HK-2 (cell line): ENCODE results near the gene REV1.
"Not testable (repeated sequence)": the region's sequence is repeated elsewhere in the genome, so short reads cannot be mapped to it uniquely, and the experiment has no call there.

Experiments used
- DNase-seq: peaks from one replicate; pipeline ENCODE4 v3.0.0-alpha.2; 2018; ENCODE audit not compliant: unreplicated experiment

REV1 gene

DNA sequence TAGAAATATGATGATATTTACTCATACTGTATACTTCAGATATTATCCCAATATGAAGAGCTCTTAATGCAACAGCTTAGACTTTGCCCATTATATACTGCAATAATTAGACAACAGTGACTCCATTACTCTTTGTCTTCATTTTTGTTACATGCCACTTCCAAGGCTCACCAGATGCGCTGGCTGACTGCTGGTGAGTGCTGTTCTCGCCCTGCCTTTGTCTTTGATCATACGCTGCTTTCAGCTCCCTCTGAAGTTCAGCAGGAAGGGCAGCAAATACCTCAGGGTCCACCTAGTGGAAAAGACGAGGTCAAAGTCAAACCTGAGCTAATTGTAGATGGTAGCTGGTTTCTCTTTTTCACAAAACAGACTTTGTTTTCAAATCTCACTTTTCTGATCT, 86.3 kb downstream of the REV1 start:
- no peak for DNase-seq

DNA sequence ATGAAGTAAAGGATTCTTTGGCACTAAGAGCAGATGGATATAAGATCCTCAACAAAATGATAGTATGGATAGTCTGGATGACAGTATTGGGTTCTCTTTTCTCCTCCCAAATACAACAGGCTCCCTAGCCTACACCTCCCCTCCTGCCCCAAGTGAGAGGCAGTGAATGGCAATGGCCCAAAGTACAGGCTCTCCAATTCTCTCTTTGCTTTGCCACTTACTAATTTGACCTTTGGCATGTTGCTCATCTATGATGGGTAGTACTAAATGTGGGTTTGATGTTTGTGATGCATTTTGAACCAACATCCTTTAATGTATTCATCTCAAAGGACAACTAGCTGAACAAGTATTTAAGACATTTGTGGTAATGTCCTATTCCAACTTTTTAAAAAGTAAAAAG, 86.7 kb downstream of the REV1 start:
- DNase-seq: no peak

DNA sequence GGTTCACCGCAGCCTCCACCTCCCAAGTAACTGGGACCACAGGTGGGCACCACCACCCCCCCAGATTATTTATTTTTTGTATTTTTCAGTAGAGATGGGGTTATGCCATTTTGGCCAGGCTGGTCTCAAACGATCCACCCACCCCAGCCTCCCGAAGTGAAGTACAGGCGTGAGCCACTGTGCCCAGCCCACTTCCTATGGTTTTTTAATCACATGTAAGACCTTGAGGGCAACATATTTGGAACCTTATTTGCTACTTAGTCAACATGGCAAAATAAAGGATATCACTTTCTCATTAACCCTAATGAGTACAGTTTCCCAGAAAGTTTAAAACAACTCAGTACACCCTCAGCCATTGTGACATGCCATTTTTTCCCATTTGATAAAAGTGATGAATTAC, 88.0 kb downstream of the REV1 start:
- DNase-seq: no peak

- DNase-seq: no peak
Observed at GRCh38 chr2:99399795-99400194, 90.0 kb downstream of the REV1 start.

DNA sequence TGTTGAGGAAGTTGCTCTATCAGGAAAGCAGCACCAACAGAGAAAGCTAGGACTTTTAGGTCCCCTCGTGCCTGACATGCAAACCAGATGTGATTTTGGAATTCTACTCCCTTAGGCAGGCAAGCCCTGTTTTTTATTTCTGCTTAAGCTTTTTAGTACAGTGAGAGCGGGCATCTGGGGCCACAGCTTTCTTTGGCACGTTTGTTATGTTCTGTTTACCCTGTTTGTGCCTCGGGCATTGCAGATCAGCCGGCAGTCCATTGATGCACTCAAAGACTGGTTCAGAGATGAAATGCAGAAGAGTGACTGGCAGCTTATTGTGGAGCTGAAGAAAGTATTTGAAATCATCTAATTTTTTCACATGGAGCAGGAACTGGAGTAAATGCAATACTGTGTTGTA, 90.8 kb downstream of the REV1 start:
- no peak for DNase-seq

- DNase-seq: no peak
Observed at GRCh38 chr2:99398303-99398702, 91.5 kb downstream of the REV1 start.

GRCh38 chr2:99397266-99397920, 92.4 kb downstream of the REV1 start:
- DNase-seq: no peak

GRCh38 chr2:99395589-99396130, 94.2 kb downstream of the REV1 start:
- DNase-seq: no peak

DNA sequence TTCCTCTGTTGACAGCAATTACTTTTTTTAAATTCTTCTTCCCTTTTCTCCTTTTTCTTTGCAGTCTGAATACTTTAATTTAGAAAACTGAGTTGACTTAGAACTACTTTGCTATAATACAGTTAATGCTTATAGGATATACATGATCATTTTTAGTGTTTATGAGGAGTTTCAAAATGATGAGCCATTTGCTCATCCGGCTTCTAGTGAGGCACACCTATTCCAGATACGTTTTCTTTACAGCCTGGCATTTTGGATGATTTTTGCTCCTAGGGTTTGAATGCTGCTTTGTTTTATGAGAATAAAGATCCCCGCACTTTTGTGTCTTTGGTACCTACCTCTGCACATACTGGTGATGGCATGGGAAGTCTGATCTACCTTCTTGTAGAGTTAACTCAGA, 99.9 kb downstream of the REV1 start:
- no peak for DNase-seq

DNA sequence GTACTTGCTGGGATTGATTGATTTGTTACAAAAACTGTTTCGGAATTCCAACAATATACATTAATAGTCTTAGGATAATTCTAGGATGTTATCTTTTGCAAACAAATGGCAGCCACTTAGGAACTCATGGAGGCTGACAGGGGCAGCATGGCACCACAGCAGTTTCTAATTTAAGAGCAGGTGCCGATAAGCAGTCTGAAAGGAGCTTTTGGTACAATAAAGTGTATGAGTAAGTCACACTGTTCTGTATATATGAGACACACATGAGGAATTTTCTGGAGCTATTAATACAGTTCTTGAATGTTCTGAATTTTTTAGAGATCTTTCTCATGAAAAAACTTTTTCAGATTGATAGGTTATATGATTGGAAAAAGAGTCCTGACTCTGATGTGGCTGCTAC, 100.4 kb downstream of the REV1 start:
- DNase-seq: no peak

GRCh38 chr2:99388892-99389291, 100.9 kb downstream of the REV1 start:
- no peak for DNase-seq

DNA sequence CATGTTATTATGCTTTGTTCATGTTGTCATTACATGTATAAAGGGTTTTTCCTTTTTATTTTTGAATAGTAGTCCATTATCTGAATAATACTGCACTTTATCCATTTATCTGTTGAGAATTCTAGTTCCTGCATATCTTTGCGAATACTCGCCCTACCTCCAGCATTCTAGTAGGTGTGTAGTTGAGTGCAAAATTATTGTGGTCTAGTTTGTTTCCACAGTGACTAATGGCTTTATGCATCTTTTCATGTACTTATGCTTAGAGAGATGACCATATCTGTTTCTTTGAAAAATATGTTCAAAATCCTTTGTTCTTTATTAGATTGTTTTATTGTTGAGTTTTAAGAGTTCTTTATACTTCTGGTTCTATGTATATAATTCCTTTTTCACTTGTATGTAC, 103.8 kb downstream of the REV1 start:
- no peak for DNase-seq

GRCh38 chr2:99382143-99382542, 107.7 kb downstream of the REV1 start:
- no peak for DNase-seq

DNA sequence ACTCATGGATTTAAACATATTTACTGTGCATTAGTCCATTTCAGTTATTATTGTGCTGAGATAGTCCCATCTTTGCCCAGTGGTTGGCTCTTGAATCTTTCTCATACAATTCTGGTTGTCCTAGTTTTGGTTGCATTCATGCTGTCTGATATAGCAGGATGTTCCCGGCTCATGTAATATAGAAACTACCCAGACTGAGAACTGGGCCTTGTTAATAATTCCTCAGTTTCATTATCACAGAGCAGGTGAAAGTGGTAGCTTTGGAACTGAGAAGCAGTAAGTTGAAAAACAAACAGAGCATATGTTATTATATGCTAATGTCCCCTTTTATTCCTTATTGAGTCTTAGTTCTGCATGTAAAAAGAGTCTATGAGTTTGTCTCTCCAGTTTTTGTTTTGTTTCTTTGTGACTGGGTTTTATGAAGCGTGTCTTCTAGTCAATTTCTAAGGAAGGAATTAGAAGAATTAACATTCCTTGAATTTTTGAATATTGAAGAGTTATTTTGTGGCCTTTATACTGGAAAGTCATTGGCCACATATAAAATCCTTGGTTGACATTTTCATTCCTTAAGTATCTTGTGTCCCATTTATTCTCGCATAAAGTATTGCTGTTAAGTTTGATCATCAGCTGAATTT, 109.3 kb downstream of the REV1 start:
- DNase-seq: no peak

- no peak for DNase-seq
Observed at GRCh38 chr2:99377879-99378278, 111.9 kb downstream of the REV1 start.

GRCh38 chr2:99376254-99376864, 113.5 kb downstream of the REV1 start:
- no peak for DNase-seq

DNA sequence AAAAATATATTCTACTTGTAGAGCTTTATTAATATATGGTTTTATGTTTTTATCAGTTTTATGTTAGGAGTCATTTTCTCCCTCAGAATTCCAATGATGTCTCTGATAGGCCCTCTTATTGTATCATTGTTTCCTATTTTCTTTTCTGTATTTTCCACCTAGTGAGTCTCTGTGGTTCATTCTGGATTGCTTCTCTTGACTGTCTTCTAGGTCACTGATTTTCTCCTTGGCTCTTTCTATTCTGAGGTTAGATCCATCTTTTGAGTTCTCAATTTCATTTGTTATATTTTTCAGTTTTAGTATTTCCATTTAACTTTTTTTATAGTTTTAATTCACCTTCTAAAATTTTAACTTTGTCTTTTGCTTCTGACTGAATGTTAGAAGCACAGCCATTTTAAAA, 115.1 kb downstream of the REV1 start:
- DNase-seq: no peak

- DNase-seq: no peak
Observed at GRCh38 chr2:99373144-99373543, 116.7 kb downstream of the REV1 start.

DNA sequence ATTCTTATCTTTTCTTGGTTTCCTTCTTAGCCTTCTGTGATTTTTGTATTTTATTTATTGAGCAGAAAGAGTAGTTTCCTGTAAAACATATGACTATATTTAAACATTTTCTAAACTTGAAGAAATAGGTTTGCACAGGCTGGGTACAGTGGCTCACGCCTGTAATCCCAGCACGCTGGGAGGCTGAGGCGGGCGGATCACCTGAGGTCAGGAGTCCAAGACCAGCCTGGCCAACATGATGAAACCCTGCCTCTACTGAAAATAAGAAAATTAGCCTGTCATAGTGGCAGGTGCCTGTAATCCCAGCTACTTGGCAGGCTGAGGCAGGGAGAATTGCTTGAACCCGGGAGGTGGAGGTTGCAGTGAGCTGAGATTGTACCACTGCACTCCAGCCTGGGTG, 121.0 kb downstream of the REV1 start:
- DNase-seq: not testable (repeated sequence)

- no peak for DNase-seq
Observed at GRCh38 chr2:99365661-99366060, 124.2 kb downstream of the REV1 start.

- no peak for DNase-seq
Observed at GRCh38 chr2:99356853-99357252, 133.0 kb downstream of the REV1 start.

DNA sequence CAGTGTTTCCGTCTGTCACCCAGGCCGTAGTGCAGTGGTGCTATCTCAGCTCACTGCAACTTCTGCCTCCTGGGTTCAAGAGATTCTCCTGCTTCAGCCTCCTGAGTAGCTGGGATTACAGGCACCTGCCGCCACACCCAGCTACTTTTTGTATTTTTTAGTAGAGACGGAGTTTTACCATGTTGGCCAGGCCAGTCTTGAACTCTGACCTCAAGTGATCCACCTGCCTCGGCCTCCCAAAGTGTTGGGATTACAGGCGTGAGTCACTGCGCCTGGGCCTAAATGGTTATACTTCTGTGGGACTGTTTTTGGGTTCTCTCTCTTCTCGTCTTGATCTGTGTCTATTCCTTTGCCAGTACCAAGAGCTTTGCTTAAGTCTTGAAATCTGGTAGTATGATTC, 135.0 kb downstream of the REV1 start:
- not testable (repeated sequence) for DNase-seq

DNA sequence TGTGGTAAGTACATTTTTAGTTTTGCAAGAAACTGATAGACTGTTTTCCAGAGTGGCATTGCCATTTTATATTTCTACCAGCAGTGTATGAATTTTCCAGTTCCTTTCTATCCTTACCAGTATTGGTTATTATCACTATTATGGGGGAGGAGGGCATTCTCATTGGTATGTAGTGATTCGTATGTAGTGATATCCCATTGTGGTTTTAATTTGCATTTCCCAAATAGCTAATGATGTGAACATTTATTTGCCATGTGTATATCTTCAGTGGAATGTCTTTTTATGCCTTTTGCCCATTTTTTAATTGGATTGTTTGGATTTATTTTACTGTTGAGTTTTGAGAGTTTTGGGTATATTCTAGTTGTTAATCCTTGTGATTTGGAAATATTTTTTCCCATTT, 135.7 kb downstream of the REV1 start:
- DNase-seq: no peak
